GM10266 (cell line): Measurements from ENCODE around the gene INSC.

ENCODE experiments used
- DNase-seq: peaks from one replicate; pipeline ENCODE4 v3.0.0; 2012; ENCODE audit errors: extremely low spot score
- TF ChIP-seq, protein P1 (sequence below): IDR thresholded peaks from 2 replicates; pipeline ENCODE4 v1.5.1; 2012; ENCODE audit warnings: mild to moderate bottlenecking, low read depth; ENCODE audit not compliant: control insufficient read depth, insufficient read depth; ENCODE audit errors: missing control alignments

INSC gene

DNA sequence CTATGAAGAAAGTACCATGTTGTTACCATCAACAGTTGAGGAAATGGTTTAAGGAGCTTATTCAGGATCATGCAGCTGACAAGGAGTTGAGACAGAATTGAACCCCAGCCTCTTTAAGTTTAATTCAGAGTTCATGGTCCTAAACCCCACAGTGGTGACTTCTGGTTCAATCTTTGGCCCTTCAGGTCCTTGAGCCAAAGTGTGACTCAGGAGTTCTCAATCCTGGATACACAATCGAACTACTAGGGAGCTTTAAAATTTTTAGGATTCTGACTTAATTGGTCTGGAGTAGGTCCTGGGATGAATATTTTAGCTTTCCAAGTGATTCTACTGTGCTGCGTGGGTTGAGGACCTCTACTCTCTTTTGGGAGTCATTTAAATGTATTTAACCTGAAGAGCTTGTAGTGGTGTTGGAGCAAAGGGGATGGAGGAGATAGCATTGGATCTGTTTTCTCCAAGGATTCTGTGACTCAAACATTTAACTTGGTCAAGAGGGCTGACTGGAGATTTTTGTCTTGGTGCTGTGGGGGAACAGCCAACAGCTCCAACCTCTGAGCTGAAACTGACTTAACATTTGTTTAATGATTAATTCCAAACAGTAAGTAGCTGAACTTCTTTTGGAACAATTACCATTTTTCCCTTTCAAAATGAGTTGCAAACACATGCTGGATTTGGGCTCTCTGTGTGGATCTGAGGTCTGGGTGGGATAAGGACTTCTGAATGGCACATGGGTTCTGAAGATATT, 80.1 kb downstream of the INSC start:
- no peak for DNase-seq
- TF ChIP-seq, protein P1, sequence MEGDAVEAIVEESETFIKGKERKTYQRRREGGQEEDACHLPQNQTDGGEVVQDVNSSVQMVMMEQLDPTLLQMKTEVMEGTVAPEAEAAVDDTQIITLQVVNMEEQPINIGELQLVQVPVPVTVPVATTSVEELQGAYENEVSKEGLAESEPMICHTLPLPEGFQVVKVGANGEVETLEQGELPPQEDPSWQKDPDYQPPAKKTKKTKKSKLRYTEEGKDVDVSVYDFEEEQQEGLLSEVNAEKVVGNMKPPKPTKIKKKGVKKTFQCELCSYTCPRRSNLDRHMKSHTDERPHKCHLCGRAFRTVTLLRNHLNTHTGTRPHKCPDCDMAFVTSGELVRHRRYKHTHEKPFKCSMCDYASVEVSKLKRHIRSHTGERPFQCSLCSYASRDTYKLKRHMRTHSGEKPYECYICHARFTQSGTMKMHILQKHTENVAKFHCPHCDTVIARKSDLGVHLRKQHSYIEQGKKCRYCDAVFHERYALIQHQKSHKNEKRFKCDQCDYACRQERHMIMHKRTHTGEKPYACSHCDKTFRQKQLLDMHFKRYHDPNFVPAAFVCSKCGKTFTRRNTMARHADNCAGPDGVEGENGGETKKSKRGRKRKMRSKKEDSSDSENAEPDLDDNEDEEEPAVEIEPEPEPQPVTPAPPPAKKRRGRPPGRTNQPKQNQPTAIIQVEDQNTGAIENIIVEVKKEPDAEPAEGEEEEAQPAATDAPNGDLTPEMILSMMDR = no peak

DNA sequence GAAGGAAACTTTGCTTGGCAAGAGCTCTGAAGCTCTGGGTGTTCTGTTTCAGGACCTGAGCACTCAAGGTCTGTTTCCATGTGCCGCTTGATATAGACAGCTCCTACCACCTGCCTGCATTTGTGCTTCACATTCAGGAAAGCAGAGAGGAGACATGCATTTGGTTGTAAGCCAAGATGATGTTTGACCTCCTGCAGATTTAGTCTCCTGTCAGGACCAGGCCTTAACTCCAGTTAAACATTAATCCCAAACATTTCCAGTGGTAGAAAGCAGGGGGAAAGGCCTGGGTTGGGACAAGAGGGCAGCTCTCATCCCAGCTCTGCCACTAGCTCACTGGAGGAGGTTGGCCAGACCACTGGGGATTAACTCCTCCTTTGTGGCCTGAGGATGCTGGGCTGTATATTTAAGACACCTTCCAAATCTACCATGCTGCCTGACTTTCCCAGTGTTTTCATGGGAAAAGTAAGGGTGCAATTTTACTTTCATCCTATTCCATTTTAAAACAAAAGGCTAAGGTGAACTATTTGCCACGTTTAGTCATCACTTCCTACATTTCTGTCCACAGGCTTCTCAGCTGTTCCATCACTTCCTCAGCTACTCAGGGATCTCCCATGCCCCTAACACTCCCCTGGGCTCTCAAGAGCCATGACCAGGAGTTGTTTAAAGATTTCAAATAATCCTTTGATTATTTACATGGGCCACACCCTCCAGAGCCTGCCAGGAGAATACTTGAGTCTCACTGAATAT, 80.9 kb downstream of the INSC start:
- DNase-seq = no peak
- TF ChIP-seq, protein P1 = no peak

DNA sequence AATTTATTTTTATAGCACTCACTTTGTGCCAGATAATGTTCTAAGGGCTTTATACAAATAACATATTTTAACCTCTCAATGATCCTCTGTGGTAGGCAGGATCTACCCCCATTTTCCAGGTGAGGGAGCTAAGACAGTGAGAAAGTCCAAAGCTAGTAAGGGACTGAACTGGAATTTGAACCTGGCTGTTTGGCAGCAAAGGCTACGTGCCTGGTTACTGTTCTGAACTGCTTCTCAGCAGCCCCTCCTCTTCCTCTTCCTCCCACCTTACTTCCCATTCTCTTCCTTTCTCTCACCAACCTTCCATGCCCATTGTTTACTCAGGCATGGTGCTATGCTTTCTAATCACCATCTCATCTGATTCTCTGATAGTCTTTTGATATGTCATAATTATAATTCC, 82.0 kb downstream of the INSC start:
- TF ChIP-seq, protein P1 = no peak
- no peak for DNase-seq

DNA sequence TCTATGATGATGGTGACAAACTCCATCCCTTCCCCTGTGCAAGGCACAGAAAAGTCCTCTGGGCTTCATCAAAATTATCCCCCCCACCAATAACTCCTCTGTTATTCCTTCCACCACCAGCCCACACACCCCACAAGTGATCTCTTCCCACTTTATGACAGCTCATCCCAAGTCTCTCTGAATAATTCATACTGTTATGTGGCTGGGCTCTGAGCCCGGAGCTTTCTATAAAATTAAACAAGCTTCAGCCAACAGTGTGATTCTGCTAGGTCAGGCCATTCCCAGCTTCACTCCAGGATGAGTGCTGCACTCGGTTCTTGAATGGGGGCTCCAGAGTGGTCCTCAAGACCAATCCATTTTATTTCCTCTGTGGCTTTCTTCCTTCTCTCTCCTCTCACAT, 83.0 kb downstream of the INSC start:
- TF ChIP-seq, protein P1 = no peak
- DNase-seq = no peak

DNA sequence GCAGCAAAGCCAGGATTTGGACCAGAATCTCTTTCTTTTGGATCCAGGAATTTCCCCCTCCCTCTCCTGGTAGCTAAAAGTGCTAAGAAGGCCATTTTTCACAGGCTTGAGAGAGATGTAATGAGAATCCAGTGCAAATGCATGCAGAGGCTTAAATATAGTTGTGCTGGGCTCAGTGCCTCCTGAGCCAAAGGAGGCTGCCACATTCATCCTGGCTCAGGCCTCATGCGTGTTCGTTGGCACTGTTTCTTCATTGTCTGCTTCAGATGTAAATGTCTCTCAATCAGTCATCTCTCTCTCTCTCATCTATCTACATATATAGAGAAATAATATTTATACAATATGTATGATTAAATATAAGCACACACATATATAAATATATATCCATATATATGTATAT, 83.6 kb downstream of the INSC start:
- no peak for DNase-seq
- TF ChIP-seq, protein P1 = no peak

DNA sequence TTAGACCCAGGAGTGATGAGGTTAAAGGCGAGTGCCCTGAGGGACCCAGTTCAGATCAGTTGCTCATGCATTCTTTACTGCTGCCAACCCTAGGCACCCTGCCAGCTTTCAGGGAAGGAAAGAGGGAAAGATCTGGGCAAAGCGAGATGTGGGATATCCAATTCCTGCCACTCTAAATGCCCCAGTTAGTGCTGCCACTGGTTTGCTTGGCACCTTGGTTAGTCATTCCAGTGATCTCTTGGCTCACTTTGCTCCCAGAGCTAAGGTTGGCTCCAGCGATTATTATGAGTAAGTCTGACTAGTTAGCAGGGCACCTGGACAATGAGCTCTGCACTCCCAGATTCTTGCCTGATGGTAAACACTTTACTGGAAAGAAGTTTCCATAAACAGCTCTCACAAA, 85.0 kb downstream of the INSC start:
- TF ChIP-seq, protein P1 = no peak
- no peak for DNase-seq

DNA sequence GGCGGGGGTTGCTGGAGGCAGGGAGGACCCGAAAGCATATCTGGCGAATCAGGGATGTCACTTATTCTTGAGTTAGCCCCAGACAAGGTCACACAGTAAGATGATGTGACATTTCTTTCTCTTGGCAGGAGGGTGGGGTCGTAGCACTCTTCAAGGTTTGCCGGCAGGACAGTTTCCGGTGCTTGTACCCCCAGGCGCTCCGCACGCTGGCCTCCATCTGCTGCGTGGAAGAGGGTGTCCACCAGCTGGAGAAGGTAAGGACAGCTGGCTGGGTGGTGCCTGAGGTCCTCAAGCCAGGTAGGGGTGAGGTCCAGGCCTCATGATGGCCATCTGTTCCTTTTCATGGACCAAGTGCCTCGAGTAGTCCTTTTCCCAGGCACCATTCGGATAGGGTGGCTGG, 86.0 kb downstream of the INSC start:
- TF ChIP-seq, protein P1 = no peak
- DNase-seq = no peak
